ENCODE results near the gene WDR5B.

WDR5B gene

GRCh38 chr3:122365073-122365472 lies 50.8 kb downstream of the WDR5B start:
- DNase-seq = no peak

- DNase-seq = no peak
These were observed 51.4 kb downstream of the WDR5B start for GRCh38 chr3:122364490-122364889.
